Upper lobe of left lung (tissue), 4 donors: ENCODE data around the gene ACVRL1.

Experiments
- CTCF ChIP-seq, 6 experiments: fragments of 450-650 bp in 4 of 6; fragments of 200-600 bp in 2 of 6; sonication (generic) in 2 of 6; IDR thresholded peaks; one replicate each; pipeline ENCODE4 v1.5.1; 2016 to 2019; ENCODE audit warnings: antibody characterized with exemption in 6 of 6
- EP300 ChIP-seq, 4 donors: sonication (generic); formaldehyde crosslinking; IDR thresholded peaks; one replicate each; pipeline ENCODE4 v1.5.1; 2017; ENCODE audit warnings: antibody characterized with exemption in 4 of 4, control low read depth in 2 of 4
- POLR2A ChIP-seq, 4 donors: fragments of 450-650 bp; IDR thresholded peaks; one replicate each; pipeline ENCODE4 v1.5.1; 2016 to 2017; ENCODE audit warnings: antibody characterized with exemption in 4 of 4, mild to moderate bottlenecking in 2 of 4
- POLR2AphosphoS5 ChIP-seq, 2 donors: sonication (generic); formaldehyde crosslinking; IDR thresholded peaks; one replicate each; pipeline ENCODE4 v1.5.1; 2017; ENCODE audit warnings: antibody characterized with exemption in 2 of 2

GRCh38 chr12:51942501-51943000, 35.2 kb downstream of the ACVRL1 start:
- TF ChIP-seq CTCF (IDR thresholded peaks at IDR 0.05) (no peak), POLR2A (IDR thresholded peaks at IDR 0.05) (no peak), POLR2AphosphoS5 (IDR thresholded peaks at IDR 0.05) (no peak), EP300 (IDR thresholded peaks at IDR 0.05) (no peak)
